HuH-7.5 (cell line): ENCODE data around the gene SRA1.

Source experiments
- DNase-seq: peaks from one replicate; pipeline ENCODE4 v3.0.0; 2011; ENCODE audit warnings: low spot score

Gene SRA1

DNA sequence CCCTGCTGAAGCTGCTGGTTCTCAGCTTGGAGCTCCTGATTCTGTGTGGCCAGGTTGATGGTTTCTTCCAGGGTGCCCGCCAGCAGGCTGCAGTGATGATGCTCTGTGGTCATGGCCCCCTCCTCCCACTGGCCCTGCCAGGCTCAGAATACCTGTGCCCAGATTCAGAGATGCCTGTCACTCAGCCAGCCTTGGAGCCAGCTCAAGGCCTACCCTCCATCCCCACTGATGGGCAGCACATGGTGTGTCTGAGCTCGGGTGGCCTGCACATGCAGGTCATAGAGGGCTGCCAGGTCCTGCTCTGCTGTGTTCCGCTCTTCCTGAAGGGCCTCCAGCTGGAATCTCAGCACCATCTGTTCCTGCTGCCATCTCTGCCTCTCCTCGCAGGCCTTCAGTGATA is 12.8 kb upstream of the SRA1 start:
- no peak for DNase-seq

- DNase-seq, result no peak
Measured at GRCh38 chr5:140569197-140569596, 11.9 kb upstream of the SRA1 start.

- DNase-seq, result no peak
Measured at GRCh38 chr5:140568443-140569063, 11.3 kb upstream of the SRA1 start.

DNA sequence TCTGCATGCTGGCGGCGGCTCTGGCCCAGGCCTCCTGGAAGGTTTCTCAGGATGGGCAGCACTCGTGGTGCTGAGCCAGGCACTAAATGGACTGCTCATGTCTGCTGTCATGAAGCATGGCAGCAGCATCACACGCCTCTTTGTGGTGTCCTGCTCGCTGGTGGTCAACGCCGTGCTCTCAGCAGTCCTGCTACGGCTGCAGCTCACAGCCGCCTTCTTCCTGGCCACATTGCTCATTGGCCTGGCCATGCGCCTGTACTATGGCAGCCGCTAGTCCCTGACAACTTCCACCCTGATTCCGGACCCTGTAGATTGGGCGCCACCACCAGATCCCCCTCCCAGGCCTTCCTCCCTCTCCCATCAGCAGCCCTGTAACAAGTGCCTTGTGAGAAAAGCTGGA is 10.6 kb upstream of the SRA1 start:
- no peak for DNase-seq

GRCh38 chr5:140567136-140567818 is 10.0 kb upstream of the SRA1 start:
- no peak for DNase-seq

DNA sequence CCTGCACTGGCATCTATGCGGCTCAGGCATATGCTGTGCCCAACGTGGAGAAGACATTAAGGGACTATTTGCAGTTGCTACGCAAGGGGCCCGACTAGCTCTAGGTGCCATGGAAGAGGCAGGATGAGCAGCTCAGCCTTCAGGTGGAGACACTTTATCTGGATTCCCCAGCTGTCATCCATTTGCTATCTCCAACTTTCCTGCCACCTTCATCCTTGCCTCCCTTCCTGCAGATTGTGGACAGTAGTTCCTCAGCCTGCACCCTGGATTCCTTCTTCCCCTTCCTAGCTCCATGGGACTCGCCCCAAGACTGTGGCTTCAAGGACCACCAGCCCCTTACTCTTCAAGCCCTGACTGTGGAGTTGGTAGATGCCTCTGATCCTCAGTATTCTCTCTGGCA is 9.4 kb upstream of the SRA1 start:
- no peak for DNase-seq

GRCh38 chr5:140565780-140566095 is 8.5 kb upstream of the SRA1 start:
- DNase-seq, result no peak

GRCh38 chr5:140565024-140565779 is 7.9 kb upstream of the SRA1 start:
- DNase-seq, result no peak

GRCh38 chr5:140564196-140565023 is 7.1 kb upstream of the SRA1 start, which contains the start of the genes APBB3 and SLC35A4:
Gene APBB3 (minus strand): TSS chr5:140564598. CDS start chr5:140564245, 353 bp downstream.
Gene SLC35A4 (plus strand): TSS chr5:140564828. CDS start chr5:140567170, 2,342 bp downstream.
- DNase-seq, result peak; percentile 90

GRCh38 chr5:140563596-140563995 is 6.3 kb upstream of the SRA1 start:
- DNase-seq, result no peak

GRCh38 chr5:140561753-140562523 is 4.7 kb upstream of the SRA1 start:
- DNase-seq, result no peak

GRCh38 chr5:140560227-140560626 is 3.0 kb upstream of the SRA1 start:
- no peak for DNase-seq

DNA sequence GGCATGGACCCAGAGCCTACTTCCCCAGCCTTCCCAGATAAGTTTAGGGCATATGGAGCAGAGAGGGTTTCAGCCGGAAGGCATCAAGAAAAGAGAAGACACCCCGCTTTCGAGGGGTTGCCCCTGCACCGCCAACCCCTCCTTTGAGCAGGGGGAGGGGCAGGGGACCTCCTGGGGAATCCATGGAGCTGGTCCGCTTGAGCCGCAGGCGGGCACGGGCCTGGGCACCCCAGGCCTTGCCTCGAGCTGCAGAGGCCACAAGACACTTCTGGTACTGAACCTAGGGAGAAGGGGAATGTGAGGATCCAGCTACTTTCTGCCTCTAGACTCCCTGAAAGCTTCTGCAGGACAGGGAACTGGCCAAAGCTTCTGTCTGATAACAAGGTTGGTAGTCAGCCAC is 1.3 kb upstream of the SRA1 start:
- DNase-seq, result no peak

- DNase-seq, result no peak
Measured at GRCh38 chr5:140557965-140558364, 692 bp upstream of the SRA1 start.

DNA sequence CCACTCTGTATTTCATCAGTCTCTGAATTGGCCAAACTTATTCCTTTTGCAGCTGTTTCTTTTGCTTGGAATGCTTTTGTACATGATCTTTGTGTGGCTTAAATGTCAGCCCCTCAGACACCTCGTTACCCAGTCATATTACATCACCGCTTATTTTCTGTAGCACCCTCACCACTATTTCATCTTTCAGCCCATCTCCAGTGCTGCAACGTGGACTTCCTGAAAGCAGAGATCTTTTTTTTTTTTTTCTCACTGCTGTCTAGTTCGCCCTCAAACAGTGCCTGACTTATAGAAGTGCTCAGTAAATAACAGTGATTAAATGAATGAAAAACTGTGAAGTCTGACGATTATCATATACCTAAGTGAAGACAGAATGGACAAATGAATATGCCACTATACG is 835 bp downstream of the SRA1 start:
- no peak for DNase-seq

GRCh38 chr5:140555747-140556312 is 1.4 kb downstream of the SRA1 start:
- no peak for DNase-seq

DNA sequence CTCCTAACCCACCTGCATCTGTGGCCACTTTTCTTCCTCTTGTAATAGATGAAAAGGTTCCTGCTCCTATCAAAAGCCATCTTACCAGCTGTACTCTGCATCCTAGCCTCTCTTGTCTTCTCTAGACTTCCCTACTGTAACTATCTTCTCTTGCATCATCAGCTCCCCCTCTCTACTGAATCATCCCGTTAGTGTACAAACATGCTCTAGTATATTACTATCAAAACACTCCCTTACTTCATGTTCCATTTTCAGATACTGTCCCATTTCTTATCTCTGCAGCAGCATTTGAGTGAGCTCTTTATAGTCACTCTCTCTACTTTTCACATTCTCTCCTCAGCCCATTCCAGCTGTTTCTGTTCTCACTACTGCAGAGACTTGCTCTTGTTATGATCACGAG is 2.8 kb downstream of the SRA1 start:
- no peak for DNase-seq

GRCh38 chr5:140553657-140554056 is 3.6 kb downstream of the SRA1 start:
- no peak for DNase-seq

GRCh38 chr5:140551872-140552271 is 5.4 kb downstream of the SRA1 start:
- no peak for DNase-seq

DNA sequence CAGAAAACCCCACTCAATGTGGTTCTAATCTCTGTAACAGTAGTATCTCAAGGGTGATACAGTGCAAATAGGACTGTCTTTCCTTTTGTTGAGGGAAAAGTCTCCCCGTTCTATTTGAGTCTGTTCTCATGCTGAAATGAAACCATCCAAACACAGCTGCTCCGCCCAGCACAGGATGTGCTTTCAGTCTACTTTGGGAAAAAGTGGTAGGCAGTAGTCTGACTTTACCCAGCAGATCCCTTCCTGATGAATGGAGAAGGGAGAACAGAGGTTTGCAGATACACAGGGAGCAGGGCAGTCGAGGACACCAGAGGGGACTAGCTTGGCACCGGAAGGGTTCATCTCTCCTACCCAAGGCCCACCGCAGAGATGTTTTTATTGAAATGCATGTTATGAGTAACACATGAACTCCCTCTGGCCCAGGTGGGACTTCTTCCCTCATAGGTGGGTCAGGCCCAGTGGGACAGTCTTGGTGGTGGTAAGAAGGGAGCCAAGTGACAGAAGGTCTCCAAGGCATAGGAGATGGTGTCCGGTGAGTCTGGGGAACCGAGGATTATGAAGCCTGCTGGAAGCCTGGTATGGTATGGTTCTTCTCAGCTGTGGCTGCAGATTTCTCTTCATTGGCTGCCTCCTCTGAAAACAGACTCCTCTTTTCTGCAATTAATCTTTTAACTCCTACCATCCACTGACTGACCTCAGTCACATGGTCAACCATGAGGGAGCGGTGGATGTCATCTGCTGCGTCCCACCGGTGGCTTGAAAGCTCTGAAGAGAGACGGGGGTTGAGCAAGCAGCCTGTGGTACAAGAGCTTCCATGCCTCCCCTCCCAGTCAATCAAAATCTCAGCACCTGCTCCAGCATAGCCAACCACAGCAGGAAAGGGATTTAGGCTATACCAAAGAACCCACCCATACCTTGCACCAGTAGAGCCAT is 6.9 kb downstream of the SRA1 start:
- no peak for DNase-seq
